Suprapubic skin (tissue), 3 donors: ENCODE measurements around the gene STK10.

Source experiments
- EP300 ChIP-seq: sonication (generic); formaldehyde crosslinking; IDR thresholded peaks from one replicate; pipeline ENCODE4 v1.6.1; 2017; ENCODE audit warnings: antibody characterized with exemption
- POLR2A ChIP-seq, 2 donors: fragments of 450-650 bp; IDR thresholded peaks; one replicate each; pipeline ENCODE4 v1.6.1; 2017; ENCODE audit warnings: antibody characterized with exemption in 2 of 2, mild to moderate bottlenecking in 2 of 2, moderate library complexity in 2 of 2
- TF ChIP-seq, protein P1 (sequence below), 2 donors: fragments of 200-600 bp in 1 of 2; fragments of 450-650 bp in 1 of 2; sonication (generic) in 1 of 2; IDR thresholded peaks; one replicate each; pipeline ENCODE4 v1.5.1; 2016 to 2019; ENCODE audit warnings: antibody characterized with exemption in 2 of 2, mild to moderate bottlenecking in 1 of 2, moderate library complexity in 1 of 2

DNA sequence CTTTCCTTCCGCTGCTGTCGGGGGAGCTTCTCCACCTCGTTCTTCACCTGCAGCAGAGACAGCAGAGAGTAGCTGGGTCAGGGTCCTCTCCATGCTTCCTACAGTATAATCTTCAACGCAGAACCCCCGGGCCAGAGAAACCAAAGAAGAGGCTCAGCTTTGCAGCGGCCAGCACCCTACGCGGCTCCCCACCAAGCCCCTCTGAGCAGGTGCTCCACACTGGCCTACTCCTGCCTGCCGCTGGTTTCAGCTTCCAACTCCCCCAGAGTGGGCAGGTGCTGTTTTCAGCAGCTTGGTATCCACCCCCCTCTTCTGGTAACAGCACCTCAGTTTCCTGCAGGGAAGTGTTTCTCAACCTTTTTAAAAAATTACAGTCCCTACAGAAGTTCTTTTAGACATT, 123.3 kb downstream of the STK10 start:
- TF ChIP-seq POLR2A (IDR thresholded peaks at IDR 0.05) (no peak), EP300 (no peak)
- TF ChIP-seq, protein P1, sequence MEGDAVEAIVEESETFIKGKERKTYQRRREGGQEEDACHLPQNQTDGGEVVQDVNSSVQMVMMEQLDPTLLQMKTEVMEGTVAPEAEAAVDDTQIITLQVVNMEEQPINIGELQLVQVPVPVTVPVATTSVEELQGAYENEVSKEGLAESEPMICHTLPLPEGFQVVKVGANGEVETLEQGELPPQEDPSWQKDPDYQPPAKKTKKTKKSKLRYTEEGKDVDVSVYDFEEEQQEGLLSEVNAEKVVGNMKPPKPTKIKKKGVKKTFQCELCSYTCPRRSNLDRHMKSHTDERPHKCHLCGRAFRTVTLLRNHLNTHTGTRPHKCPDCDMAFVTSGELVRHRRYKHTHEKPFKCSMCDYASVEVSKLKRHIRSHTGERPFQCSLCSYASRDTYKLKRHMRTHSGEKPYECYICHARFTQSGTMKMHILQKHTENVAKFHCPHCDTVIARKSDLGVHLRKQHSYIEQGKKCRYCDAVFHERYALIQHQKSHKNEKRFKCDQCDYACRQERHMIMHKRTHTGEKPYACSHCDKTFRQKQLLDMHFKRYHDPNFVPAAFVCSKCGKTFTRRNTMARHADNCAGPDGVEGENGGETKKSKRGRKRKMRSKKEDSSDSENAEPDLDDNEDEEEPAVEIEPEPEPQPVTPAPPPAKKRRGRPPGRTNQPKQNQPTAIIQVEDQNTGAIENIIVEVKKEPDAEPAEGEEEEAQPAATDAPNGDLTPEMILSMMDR (IDR thresholded peaks at IDR 0.05): no peak
